Astrocyte (in vitro differentiated cells and primary cell): Measurements from ENCODE around the gene RAD51AP2. TPM values are rescaled to one million over a fixed set of nuclear protein-coding genes. Genes with fewer than 3 reads are reported as not detected.

Experiments used
- DNase-seq: peaks from one replicate; pipeline ENCODE4 v3.0.0-alpha.2; 2010; ENCODE audit warnings: low read depth
- FAIRE-seq: peaks from 2 replicates; lab custom pipeline; 2011; peaks lifted over from hg19 to GRCh38; lab: Jason Lieb, UNC
- H2AFZ ChIP-seq: 2 replicates; pipeline ENCODE4 v1.6.0; 2012; ENCODE audit warnings: low read depth, low read length, inconsistent platforms
- H3K27ac ChIP-seq: 2 replicates; pipeline ENCODE4 v1.5.1; 2011; ENCODE audit warnings: low read depth, low read length, inconsistent platforms
- H3K27me3 ChIP-seq: 2 replicates; pipeline ENCODE4 v1.6.0; 2011; ENCODE audit warnings: low read length, inconsistent platforms; ENCODE audit not compliant: insufficient read depth
- H3K36me3 ChIP-seq: 2 replicates; pipeline ENCODE4 v1.5.1; 2011; ENCODE audit warnings: low read length, inconsistent platforms; ENCODE audit not compliant: insufficient read depth
- H3K4me1 ChIP-seq: 2 replicates; pipeline ENCODE4 v1.5.1; 2011; ENCODE audit warnings: low read length, inconsistent platforms; ENCODE audit not compliant: insufficient read depth
- H3K4me2 ChIP-seq: 2 replicates; pipeline ENCODE4 v1.6.0; 2012; ENCODE audit warnings: low read length, inconsistent platforms
- H3K4me3 ChIP-seq: 2 replicates; pipeline ENCODE4 v1.5.1; 2011; ENCODE audit warnings: low read depth, mild to moderate bottlenecking, low read length, inconsistent platforms; ENCODE audit not compliant: insufficient read depth
- H3K79me2 ChIP-seq: 2 replicates; pipeline ENCODE4 v1.6.0; 2012; ENCODE audit warnings: mild to moderate bottlenecking, low read length, inconsistent platforms; ENCODE audit not compliant: insufficient read depth
- H3K9ac ChIP-seq: 2 replicates; pipeline ENCODE4 v1.6.0; 2012; ENCODE audit warnings: mild to moderate bottlenecking, low read length, inconsistent platforms
- H3K9me3 ChIP-seq: 2 replicates; pipeline ENCODE4 v1.5.1; 2012; ENCODE audit warnings: low read depth, mild to moderate bottlenecking, low read length, inconsistent platforms; ENCODE audit not compliant: insufficient read depth
- H4K20me1 ChIP-seq: 2 replicates; pipeline ENCODE4 v1.6.0; 2012; ENCODE audit warnings: low read length, inconsistent platforms; ENCODE audit not compliant: insufficient read depth
- H3K27ac Mint-ChIP-seq: one replicate; pipeline ENCODE4 v1.8.0; 2021; ENCODE audit warnings: mild to moderate bottlenecking, mixed read lengths; ENCODE audit not compliant: unreplicated experiment
- H3K27me3 Mint-ChIP-seq: one replicate; pipeline ENCODE4 v1.8.0; 2021; ENCODE audit warnings: low read depth, mixed read lengths; ENCODE audit not compliant: unreplicated experiment
- H3K36me3 Mint-ChIP-seq: one replicate; pipeline ENCODE4 v1.8.0; 2021; ENCODE audit warnings: low read depth, mixed read lengths; ENCODE audit not compliant: unreplicated experiment
- H3K4me1 Mint-ChIP-seq: one replicate; pipeline ENCODE4 v1.8.0; 2021; ENCODE audit warnings: low read depth, mixed read lengths; ENCODE audit not compliant: unreplicated experiment
- H3K4me3 Mint-ChIP-seq: one replicate; pipeline ENCODE4 v1.8.0; 2021; ENCODE audit warnings: mild to moderate bottlenecking, moderate library complexity, mixed read lengths; ENCODE audit not compliant: unreplicated experiment
- H3K9me3 Mint-ChIP-seq: one replicate; pipeline ENCODE4 v1.8.0; 2021; ENCODE audit warnings: mild to moderate bottlenecking, mixed read lengths; ENCODE audit not compliant: unreplicated experiment
- CTCF ChIP-seq: IDR thresholded peaks from 2 replicates; pipeline ENCODE4 v1.5.1; 2011; ENCODE audit warnings: low read depth, mild to moderate bottlenecking, inconsistent platforms, low read length, moderate library complexity; ENCODE audit not compliant: insufficient read depth
- EZH2 ChIP-seq: IDR thresholded peaks from 2 replicates; pipeline ENCODE4 v1.6.1; 2012; ENCODE audit warnings: mild to moderate bottlenecking, low read length, inconsistent platforms; ENCODE audit not compliant: insufficient read depth
- total RNA-seq: library from RNA; stranded (reverse); gene quantifications from 2 replicates; pipeline ENCODE4 v1.2.1, GENCODE V29; 2021

RAD51AP2 gene
- total RNA-seq, 1 donor from 2014 or later: not detected

GRCh38 chr2:17545680-17546613, 27.7 kb upstream of the RAD51AP2 start:
- no peak overlapping the region for H3K4me3 ChIP-seq
- DNase-seq (no peak), FAIRE-seq (no peak)
- no peak overlapping the region for H3K27ac ChIP-seq
- no peaks in the 10 kb centered on the region for H3K36me3 Mint-ChIP-seq
- H3K79me2 ChIP-seq: no peaks in the 10 kb centered on the region
- no peaks in the 10 kb centered on the region for H3K27me3 ChIP-seq
- H3K4me1 ChIP-seq: peaks cover 19% of the 10 kb centered on the region
- H3K27me3 Mint-ChIP-seq: peaks cover 12% of the 10 kb centered on the region
- no peaks in the 10 kb centered on the region for H3K9me3 ChIP-seq
- H3K4me3 Mint-ChIP-seq: no peak overlapping the region
- TF ChIP-seq CTCF (no peak), EZH2 (no peak)
- no peak overlapping the region for H2AFZ ChIP-seq
- no peak overlapping the region for H3K27ac Mint-ChIP-seq
- H3K9ac ChIP-seq: no peak overlapping the region
- H3K4me2 ChIP-seq: no peak overlapping the region
- no peaks in the 10 kb centered on the region for H4K20me1 ChIP-seq
- H3K4me1 Mint-ChIP-seq: peaks cover 15% of the 10 kb centered on the region
- H3K36me3 ChIP-seq: no peaks in the 10 kb centered on the region
- H3K9me3 Mint-ChIP-seq: no peaks in the 10 kb centered on the region

GRCh38 chr2:17544256-17544655, 26.0 kb upstream of the RAD51AP2 start:
- Histone ChIP-seq H3K9ac (no peak overlapping the region), H3K36me3 (no peaks in the 10 kb centered on the region), H3K9me3 (no peaks in the 10 kb centered on the region), H3K4me2 (peak overlapping the region; percentile 66), H3K79me2 (no peaks in the 10 kb centered on the region), H4K20me1 (no peaks in the 10 kb centered on the region), H3K27me3 (no peaks in the 10 kb centered on the region), H3K27ac (peak overlapping the region; percentile 13), H3K4me3 (no peak overlapping the region), H2AFZ (no peak overlapping the region), H3K4me1 (peaks cover 29% of the 10 kb centered on the region)
- H3K4me3 Mint-ChIP-seq: peak overlapping the region; percentile 13
- no peak for TF ChIP-seq CTCF
- no peak for TF ChIP-seq EZH2
- no peaks in the 10 kb centered on the region for H3K36me3 Mint-ChIP-seq
- no peak overlapping the region for H3K27ac Mint-ChIP-seq
- peaks cover 12% of the 10 kb centered on the region for H3K27me3 Mint-ChIP-seq
- FAIRE-seq: peak; percentile 52
- DNase-seq: peak; percentile 65
- no peaks in the 10 kb centered on the region for H3K9me3 Mint-ChIP-seq
- peaks cover 19% of the 10 kb centered on the region for H3K4me1 Mint-ChIP-seq

- H3K27me3 ChIP-seq: no peaks in the 10 kb centered on the region
- Mint-ChIP-seq H3K36me3 (no peaks in the 10 kb centered on the region), H3K27ac (no peak overlapping the region), H3K4me1 (peaks cover 20% of the 10 kb centered on the region), H3K4me3 (no peak overlapping the region), H3K27me3 (peaks cover 12% of the 10 kb centered on the region), H3K9me3 (no peaks in the 10 kb centered on the region)
- peaks cover 32% of the 10 kb centered on the region for H3K4me1 ChIP-seq
- TF ChIP-seq EZH2 (no peak), CTCF (no peak)
- no peak for FAIRE-seq
- H3K27ac ChIP-seq: peak overlapping the region; percentile 13
- H2AFZ ChIP-seq: no peak overlapping the region
- H3K4me2 ChIP-seq: peak overlapping the region; percentile 66
- H3K9ac ChIP-seq: no peak overlapping the region
- H3K79me2 ChIP-seq: no peaks in the 10 kb centered on the region
- H3K4me3 ChIP-seq: no peak overlapping the region
- no peaks in the 10 kb centered on the region for H4K20me1 ChIP-seq
- DNase-seq: peak; percentile 48
- no peaks in the 10 kb centered on the region for H3K36me3 ChIP-seq
- H3K9me3 ChIP-seq: no peaks in the 10 kb centered on the region
These were observed 25.6 kb upstream of the RAD51AP2 start for GRCh38 chr2:17543848-17544247.
